SK-N-SH (cell line): Measurements from ENCODE around the gene P2RY13. TPM values are rescaled to one million over a fixed set of nuclear protein-coding genes. Genes with fewer than 3 reads are reported as not detected.

ENCODE experiments used
- CTCF ChIA-PET: fragments of 300-600, 350-600 bp; formaldehyde crosslinking; extraction: SDS; loops from one replicate; lab custom pipeline; 2021; lab: Yijun Ruan, JAX
- POLR2A ChIA-PET: fragments of 350-600 bp; sonication (Branson Sonifier 250); formaldehyde crosslinking; extraction: SDS; loops from one replicate; lab custom pipeline; 2020; ENCODE audit warnings: antibody characterized with exemption, inconsistent platforms; lab: Yijun Ruan, JAX
- DNase-seq: peaks from one replicate; pipeline ENCODE4 v3.0.0; 2012
- H2AFZ ChIP-seq: fragments of 200-600 bp; sonication (generic); 2 replicates; pipeline ENCODE4 v1.8.1; 2016; ENCODE audit warnings: antibody characterized with exemption, mild to moderate bottlenecking, low read depth
- H3F3A ChIP-seq: fragments of 200-600 bp; sonication (generic); replicated peaks from 2 replicates; pipeline ENCODE3; 2016; ENCODE audit warnings: antibody characterized with exemption, mild to moderate bottlenecking; ENCODE audit not compliant: insufficient read depth
- H3K27ac ChIP-seq, 2 experiments: fragments of 200-500 bp in 1 of 2; fragments of 200-600 bp in 1 of 2; sonication (Bioruptor generic) in 1 of 2; sonication (generic), shearing (Covaris generic) in 1 of 2; 2 replicates each; pipeline versions ENCODE4 v1.5.1 to v1.6.1; 2014 to 2016; ENCODE audit warnings: low read depth in 2 of 2, inconsistent platforms in 1 of 2, low read length in 1 of 2, mild to moderate bottlenecking in 1 of 2, mixed read lengths in 1 of 2
- H3K27me3 ChIP-seq: fragments of 200-600 bp; sonication (generic), shearing (Covaris generic); 2 replicates; pipeline ENCODE4 v1.6.1; 2016; ENCODE audit warnings: mixed run types; ENCODE audit not compliant: insufficient read depth
- H3K36me3 ChIP-seq, 2 experiments: fragments of 200-500 bp in 1 of 2; fragments of 200-600 bp in 1 of 2; sonication (Bioruptor generic) in 1 of 2; sonication (generic) in 1 of 2; replicated peaks in 1 of 2; 2 replicates each; pipeline versions ENCODE3 to v1.5.1; 2014 to 2016; ENCODE audit warnings: low read length in 1 of 2, mild to moderate bottlenecking in 1 of 2; ENCODE audit not compliant: insufficient read depth in 2 of 2, control insufficient read depth in 1 of 2
- H3K4me1 ChIP-seq, 2 experiments: fragments of 200-500 bp in 1 of 2; fragments of 200-600 bp in 1 of 2; sonication (Bioruptor generic) in 1 of 2; sonication (generic), shearing (Covaris generic) in 1 of 2; 2 replicates each; pipeline versions ENCODE4 v1.5.1 to v1.6.1; 2014 to 2016; ENCODE audit warnings: low read depth in 1 of 2, low read length in 1 of 2, mixed run types in 1 of 2; ENCODE audit not compliant: insufficient read depth in 2 of 2, control insufficient read depth in 1 of 2
- H3K4me2 ChIP-seq: fragments of 200-600 bp; sonication (generic), shearing (Covaris generic); 2 replicates; pipeline ENCODE4 v1.6.1; 2017; ENCODE audit warnings: mixed run types
- H3K4me3 ChIP-seq, 2 experiments: fragments of 200-500 bp in 1 of 2; fragments of 200-600 bp in 1 of 2; sonication (Bioruptor generic) in 1 of 2; sonication (generic), shearing (Covaris generic) in 1 of 2; 2 replicates each; pipeline versions ENCODE4 v1.5.1 to v1.8.1; 2014 to 2016; ENCODE audit warnings: low read depth in 2 of 2, inconsistent platforms in 1 of 2, low read length in 1 of 2, mild to moderate bottlenecking in 1 of 2, mixed read lengths in 1 of 2, moderate library complexity in 1 of 2
- H3K79me2 ChIP-seq: fragments of 200-600 bp; sonication (generic); 2 replicates; pipeline ENCODE4 v1.8.1; 2017; ENCODE audit warnings: mild to moderate bottlenecking; ENCODE audit not compliant: insufficient read depth
- H3K9ac ChIP-seq: fragments of 200-600 bp; sonication (generic); 2 replicates; pipeline ENCODE4 v1.6.1; 2017; ENCODE audit warnings: mixed run types
- H3K9me2 ChIP-seq: fragments of 200-600 bp; sonication (generic); 2 replicates; pipeline ENCODE4 v1.6.1; 2017; ENCODE audit warnings: mixed run types
- H3K9me3 ChIP-seq: fragments of 200-600 bp; sonication (generic); 2 replicates; pipeline ENCODE4 v1.6.1; 2017; ENCODE audit warnings: mixed run types, mild to moderate bottlenecking, moderate library complexity
- H4K20me1 ChIP-seq: fragments of 200-600 bp; sonication (generic); 2 replicates; pipeline ENCODE4 v1.6.1; 2017; ENCODE audit warnings: mild to moderate bottlenecking, mixed run types; ENCODE audit not compliant: insufficient read depth
- CHD2 ChIP-seq: fragments of 150-350 bp; IDR thresholded peaks from 2 replicates; pipeline ENCODE4 v1.6.1; 2018; ENCODE audit warnings: low read length; ENCODE audit not compliant: partially characterized antibody
- ELF1 ChIP-seq: IDR thresholded peaks from 2 replicates; pipeline ENCODE4 v1.4.0; 2012
- FOSL2 ChIP-seq: IDR thresholded peaks from 2 replicates; pipeline ENCODE4 v1.4.0; 2012; ENCODE audit warnings: low read depth, mild to moderate bottlenecking, moderate library complexity, borderline replicate concordance
- FOXJ3 ChIP-seq: sonication (generic); formaldehyde crosslinking; IDR thresholded peaks from 2 replicates; pipeline ENCODE4 v1.5.1; 2020; ENCODE audit warnings: mild to moderate bottlenecking, missing genetic modification reagents
- GATA2 ChIP-seq: sonication (generic); formaldehyde crosslinking; IDR thresholded peaks from 2 replicates; pipeline ENCODE4 v1.5.0; 2020; ENCODE audit warnings: mild to moderate bottlenecking, missing genetic modification reagents
- IRF3 ChIP-seq: fragments of 150-350 bp; IDR thresholded peaks from 2 replicates; pipeline ENCODE4 v1.6.1; 2016; ENCODE audit warnings: mild to moderate bottlenecking, low read depth, low read length
- JUND ChIP-seq: IDR thresholded peaks from 2 replicates; pipeline ENCODE4 v1.4.0; 2012
- MEF2A ChIP-seq: IDR thresholded peaks from 2 replicates; pipeline ENCODE4 v1.4.0; 2012; ENCODE audit warnings: low read depth, borderline replicate concordance
- MXI1 ChIP-seq: IDR thresholded peaks from 2 replicates; pipeline ENCODE4 v1.6.1; 2012; ENCODE audit warnings: mild to moderate bottlenecking, low read depth, low read length, improper control_type of control experiment
- NFIC ChIP-seq: IDR thresholded peaks from 2 replicates; pipeline ENCODE4 v1.4.0; 2012; ENCODE audit warnings: borderline replicate concordance
- RCOR1 ChIP-seq: fragments of 150-350 bp; IDR thresholded peaks from 2 replicates; pipeline ENCODE4 v1.6.1; 2017; ENCODE audit warnings: antibody characterized with exemption, low read length
- RFX5 ChIP-seq: IDR thresholded peaks from 2 replicates; pipeline ENCODE4 v1.6.1; 2012; ENCODE audit warnings: mild to moderate bottlenecking, improper control_type of control experiment, low read length
- SMC3 ChIP-seq: IDR thresholded peaks from 2 replicates; pipeline ENCODE4 v1.6.1; 2012; ENCODE audit warnings: low read depth, low read length, improper control_type of control experiment
- TAF1 ChIP-seq: IDR thresholded peaks from 2 replicates; pipeline ENCODE4 v1.6.1; 2012; ENCODE audit warnings: low read depth, mild to moderate bottlenecking, low read length, moderate library complexity, borderline replicate concordance
- TEAD4 ChIP-seq: IDR thresholded peaks from 2 replicates; pipeline ENCODE4 v1.4.0; 2012; ENCODE audit warnings: mild to moderate bottlenecking, borderline replicate concordance; ENCODE audit not compliant: insufficient read depth
- USF2 ChIP-seq: fragments of 150-350 bp; IDR thresholded peaks from 2 replicates; pipeline ENCODE4 v1.6.1; 2017; ENCODE audit warnings: antibody characterized with exemption, low read length, low read depth, borderline replicate concordance
- YY1 ChIP-seq: IDR thresholded peaks from 2 replicates; pipeline ENCODE4 v1.4.0; 2012; ENCODE audit warnings: low read depth, mild to moderate bottlenecking
- WGBS: methylation state at CpG from one replicate; pipeline ENCODE4 v1.1.6; 2017; ENCODE audit warnings: low lambda C conversion rate; 5-methylcytosine and 5-hydroxymethylcytosine counted together
- polyA plus RNA-seq, 3 experiments: library from polyadenylated mRNA; depleted of rRNA; stranded (reverse); fragments of >200 nt; gene quantifications; 2 replicates each; pipeline ENCODE4 v1.2.3, GENCODE V29; 2012
- TF ChIP-seq, protein P1 (sequence below): IDR thresholded peaks from 2 replicates; pipeline ENCODE4; 2012

P2RY13 gene
- polyA plus RNA-seq (2012; rRNA removed) = not detected in 2 replicates
- polyA plus RNA-seq (2012; cell fraction: cytosol; rRNA removed) = not detected in 2 replicates
- not detected in 2 replicates for polyA plus RNA-seq (2012; cell fraction: nucleus; rRNA removed)

- no peaks in the 10 kb centered on the region for H3K36me3 ChIP-seq
- no peak within 1 kb of the TSS for H3K27ac ChIP-seq
- no peak within 1 kb of the TSS for H3K9ac ChIP-seq
- CTCF ChIA-PET = interaction anchor here (1.4 kb wide), 1 partner anchor 161 kb away, joined by 4 read pairs; no protein-coding TSS in a partner anchor
- 68% methylated on average over 1 of the region's 1 CpG for WGBS
- H2AFZ ChIP-seq = no peak within 1 kb of the TSS; the same call in 1 of the 2 replicates
- H3K27me3 ChIP-seq = 0 out of 2 replicates have a peak, but pooled peaks cover 6% of the 10 kb centered on the region
- TF ChIP-seq NFIC (no peak), GATA2 (no peak), IRF3 (no peak), ELF1 (no peak), MEF2A (no peak), TEAD4 (no peak), SMC3 (no peak), CHD2 (no peak), FOXJ3 (CRISPR knock-in tag) (no peak), MXI1 (no peak), USF2 (no peak), TAF1 (no peak), JUND (no peak), RFX5 (no peak), RCOR1 (no peak), YY1 (no peak), FOSL2 (no peak)
- TF ChIP-seq, protein P1, sequence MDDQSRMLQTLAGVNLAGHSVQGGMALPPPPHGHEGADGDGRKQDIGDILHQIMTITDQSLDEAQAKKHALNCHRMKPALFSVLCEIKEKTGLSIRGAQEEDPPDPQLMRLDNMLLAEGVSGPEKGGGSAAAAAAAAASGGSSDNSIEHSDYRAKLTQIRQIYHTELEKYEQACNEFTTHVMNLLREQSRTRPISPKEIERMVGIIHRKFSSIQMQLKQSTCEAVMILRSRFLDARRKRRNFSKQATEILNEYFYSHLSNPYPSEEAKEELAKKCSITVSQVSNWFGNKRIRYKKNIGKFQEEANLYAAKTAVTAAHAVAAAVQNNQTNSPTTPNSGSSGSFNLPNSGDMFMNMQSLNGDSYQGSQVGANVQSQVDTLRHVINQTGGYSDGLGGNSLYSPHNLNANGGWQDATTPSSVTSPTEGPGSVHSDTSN = no peak
- H3K79me2 ChIP-seq = no peaks in the 10 kb centered on the region
- no peaks in the 10 kb centered on the region for H3K9me2 ChIP-seq
- no peaks in the 10 kb centered on the region for H3K4me1 ChIP-seq
- H3F3A ChIP-seq = no peaks in the 10 kb centered on the region
- H3K4me2 ChIP-seq = no peak within 1 kb of the TSS
- POLR2A ChIA-PET = no interaction called here
- H3K9me3 ChIP-seq = no peaks in the 10 kb centered on the region
- H3K4me3 ChIP-seq = no peak within 1 kb of the TSS
- no peaks in the 10 kb centered on the region for H4K20me1 ChIP-seq
- DNase-seq = no peak
Observed at GRCh38 chr3:151329363-151329762, at the start of gene P2RY13. P2RY13 (minus strand) TSS chr3:151329549; CDS start chr3:151329528, 21 bp downstream.
